Ishikawa (cell line): ENCODE measurements around the gene CDC42BPA.

ENCODE experiments used
- CREB1 ChIP-seq: IDR thresholded peaks from 2 replicates; pipeline ENCODE4 v1.6.1; 2012; ENCODE audit warnings: low read depth
- EP300 ChIP-seq: IDR thresholded peaks from 2 replicates; pipeline ENCODE4 v1.6.1; 2012; ENCODE audit warnings: borderline replicate concordance
- FOXM1 ChIP-seq: IDR thresholded peaks from 2 replicates; pipeline ENCODE4 v1.6.1; 2012; ENCODE audit warnings: low read depth, borderline replicate concordance
- MAX ChIP-seq: IDR thresholded peaks from 2 replicates; pipeline ENCODE4 v1.6.1; 2012
- RAD21 ChIP-seq: IDR thresholded peaks from 2 replicates; pipeline ENCODE4 v1.6.1; 2012; ENCODE audit warnings: low read depth
- TAF1 ChIP-seq: IDR thresholded peaks from 2 replicates; pipeline ENCODE4 v1.6.1; 2012; ENCODE audit warnings: low read depth, mild to moderate bottlenecking
- TCF12 ChIP-seq: IDR thresholded peaks from 2 replicates; pipeline ENCODE4 v1.6.1; 2012; ENCODE audit warnings: low read depth
- ZBTB7A ChIP-seq: IDR thresholded peaks from 2 replicates; pipeline ENCODE4 v1.6.1; 2012; ENCODE audit warnings: low read depth

- TF ChIP-seq TCF12, result no peak
- TF ChIP-seq RAD21, result no peak
- no peak for TF ChIP-seq EP300
- TF ChIP-seq FOXM1, result no peak
- no peak for TF ChIP-seq MAX
- no peak for TF ChIP-seq CREB1
- no peak for TF ChIP-seq TAF1
- no peak for TF ChIP-seq ZBTB7A
Observed at GRCh38 chr1:227312361-227313025, 5.8 kb downstream of the CDC42BPA start.
